ENCODE measurements around the gene MAP3K2. TPM values are rescaled to one million over a fixed set of nuclear protein-coding genes. Genes with fewer than 3 reads are reported as not detected.

The MAP3K2 gene
- total and polyA plus RNA-seq, 4 donors, result 17.7 to 51.0 (median 35.0) TPM

GRCh38 chr2:127400533-127400896, 12.7 kb upstream of the MAP3K2 start:
- 60% methylated on average over 8 of the region's 9 CpGs for WGBS (ENCODE audit: insufficient coverage)
- H3K27ac ChIP-seq (ENCODE audit: low read depth, low read length), result no peak overlapping the region
- no peaks in the 10 kb centered on the region for H3K9me3 ChIP-seq (ENCODE audit: control insufficient read depth, insufficient read depth, low read length)

GRCh38 chr2:127398239-127398590, 10.4 kb upstream of the MAP3K2 start:
- Histone ChIP-seq H3K27ac (ENCODE audit: low read depth, low read length) (no peak overlapping the region), H3K4me1 (ENCODE audit: control insufficient read depth, insufficient read depth, low read length) (peaks cover 18% of the 10 kb centered on the region), H3K36me3 (ENCODE audit: control insufficient read depth, insufficient read depth, low read length) (peaks cover 4% of the 10 kb centered on the region), H3K4me3 (ENCODE audit: low read depth, low read length) (no peak overlapping the region), H3K27me3 (ENCODE audit: control insufficient read depth, insufficient read depth, low read length) (peaks cover 4% of the 10 kb centered on the region), H3K9me3 (ENCODE audit: control insufficient read depth, insufficient read depth, low read length) (no peaks in the 10 kb centered on the region)
- peak in 2 of 6 donors; percentile 42 to 66 for DNase-seq (ENCODE audit: low read depth in 4 of 6, low spot score in 6 of 6)
- 44% methylated on average over 4 of the region's 4 CpGs for WGBS (ENCODE audit: insufficient coverage)

More at GRCh38 chr2:127400533-127400896, 12.7 kb upstream of the MAP3K2 start:
- Histone ChIP-seq H3K36me3 (ENCODE audit: control insufficient read depth, insufficient read depth, low read length) (peaks cover 4% of the 10 kb centered on the region), H3K4me1 (ENCODE audit: control insufficient read depth, insufficient read depth, low read length) (peaks cover 18% of the 10 kb centered on the region), H3K4me3 (ENCODE audit: low read depth, low read length) (no peak overlapping the region), H3K27me3 (ENCODE audit: control insufficient read depth, insufficient read depth, low read length) (peaks cover 6% of the 10 kb centered on the region)
- DNase-seq (ENCODE audit: low read depth in 4 of 6, low spot score in 6 of 6), result no peak

- 81% methylated on average over 7 of the region's 9 CpGs for WGBS (ENCODE audit: insufficient coverage)
Observed at GRCh38 chr2:127397568-127398238, 9.9 kb upstream of the MAP3K2 start.

GRCh38 chr2:127394492-127394891, 6.7 kb upstream of the MAP3K2 start:
- H3K27me3 ChIP-seq (ENCODE audit: control insufficient read depth, insufficient read depth, low read length), result no peaks in the 10 kb centered on the region
- WGBS (ENCODE audit: insufficient coverage), result 18% methylated on average over 3 of the region's 3 CpGs

More at GRCh38 chr2:127397568-127398238, 9.9 kb upstream of the MAP3K2 start:
- H3K4me3 ChIP-seq (ENCODE audit: low read depth, low read length), result no peak overlapping the region
- peaks cover 4% of the 10 kb centered on the region for H3K36me3 ChIP-seq (ENCODE audit: control insufficient read depth, insufficient read depth, low read length)
- no peak for DNase-seq (ENCODE audit: low read depth in 4 of 6, low spot score in 6 of 6)
- no peaks in the 10 kb centered on the region for H3K9me3 ChIP-seq (ENCODE audit: control insufficient read depth, insufficient read depth, low read length)
- H3K4me1 ChIP-seq (ENCODE audit: control insufficient read depth, insufficient read depth, low read length), result peaks cover 18% of the 10 kb centered on the region
- peaks cover 4% of the 10 kb centered on the region for H3K27me3 ChIP-seq (ENCODE audit: control insufficient read depth, insufficient read depth, low read length)
- no peak overlapping the region for H3K27ac ChIP-seq (ENCODE audit: low read depth, low read length)

GRCh38 chr2:127392828-127393578, 5.2 kb upstream of the MAP3K2 start:
- H3K27me3 ChIP-seq (ENCODE audit: control insufficient read depth, insufficient read depth, low read length), result no peaks in the 10 kb centered on the region
- H3K9me3 ChIP-seq (ENCODE audit: control insufficient read depth, insufficient read depth, low read length), result no peaks in the 10 kb centered on the region
- H3K27ac ChIP-seq (ENCODE audit: low read depth, low read length), result no peak overlapping the region
- no peak for DNase-seq (ENCODE audit: low read depth in 4 of 6, low spot score in 6 of 6)
- H3K36me3 ChIP-seq (ENCODE audit: control insufficient read depth, insufficient read depth, low read length), result peaks cover 1% of the 10 kb centered on the region
- H3K4me3 ChIP-seq (ENCODE audit: low read depth, low read length), result no peak overlapping the region
- WGBS (ENCODE audit: insufficient coverage), result 100% methylated on average over 1 of the region's 1 CpG
- peaks cover 9% of the 10 kb centered on the region for H3K4me1 ChIP-seq (ENCODE audit: control insufficient read depth, insufficient read depth, low read length)

More at GRCh38 chr2:127394492-127394891, 6.7 kb upstream of the MAP3K2 start:
- Histone ChIP-seq H3K27ac (ENCODE audit: low read depth, low read length) (peak overlapping the region; percentile 33), H3K4me1 (ENCODE audit: control insufficient read depth, insufficient read depth, low read length) (peaks cover 9% of the 10 kb centered on the region), H3K36me3 (ENCODE audit: control insufficient read depth, insufficient read depth, low read length) (peaks cover 4% of the 10 kb centered on the region), H3K9me3 (ENCODE audit: control insufficient read depth, insufficient read depth, low read length) (no peaks in the 10 kb centered on the region), H3K4me3 (ENCODE audit: low read depth, low read length) (no peak overlapping the region)
- peak in 5 of 6 donors; percentile 51 to 86 (median 66) for DNase-seq (ENCODE audit: low read depth in 4 of 6, low spot score in 6 of 6)

GRCh38 chr2:127392133-127392827, 4.5 kb upstream of the MAP3K2 start:
- H3K36me3 ChIP-seq (ENCODE audit: control insufficient read depth, insufficient read depth, low read length), result no peaks in the 10 kb centered on the region
- WGBS (ENCODE audit: insufficient coverage), result no CpG with 5 or more reads among the region's 2 CpGs

GRCh38 chr2:127389778-127390435, 2.1 kb upstream of the MAP3K2 start:
- DNase-seq (ENCODE audit: low read depth in 4 of 6, low spot score in 6 of 6), result no peak
- 83% methylated on average over 1 of the region's 5 CpGs for WGBS (ENCODE audit: insufficient coverage)
- no peak overlapping the region for H3K4me3 ChIP-seq (ENCODE audit: low read depth, low read length)
- H3K9me3 ChIP-seq (ENCODE audit: control insufficient read depth, insufficient read depth, low read length), result no peaks in the 10 kb centered on the region
- no peak overlapping the region for H3K27ac ChIP-seq (ENCODE audit: low read depth, low read length)
- no peaks in the 10 kb centered on the region for H3K27me3 ChIP-seq (ENCODE audit: control insufficient read depth, insufficient read depth, low read length)
- H3K4me1 ChIP-seq (ENCODE audit: control insufficient read depth, insufficient read depth, low read length), result peaks cover 5% of the 10 kb centered on the region
- H3K36me3 ChIP-seq (ENCODE audit: control insufficient read depth, insufficient read depth, low read length), result no peaks in the 10 kb centered on the region

More at GRCh38 chr2:127392133-127392827, 4.5 kb upstream of the MAP3K2 start:
- DNase-seq (ENCODE audit: low read depth in 4 of 6, low spot score in 6 of 6), result no peak
- Histone ChIP-seq H3K4me1 (ENCODE audit: control insufficient read depth, insufficient read depth, low read length) (peaks cover 5% of the 10 kb centered on the region), H3K27ac (ENCODE audit: low read depth, low read length) (no peak overlapping the region), H3K9me3 (ENCODE audit: control insufficient read depth, insufficient read depth, low read length) (no peaks in the 10 kb centered on the region), H3K27me3 (ENCODE audit: control insufficient read depth, insufficient read depth, low read length) (no peaks in the 10 kb centered on the region), H3K4me3 (ENCODE audit: low read depth, low read length) (no peak overlapping the region)

- Histone ChIP-seq H3K9me3 (ENCODE audit: control insufficient read depth, insufficient read depth, low read length) (no peaks in the 10 kb centered on the region), H3K4me3 (ENCODE audit: low read depth, low read length) (peak overlapping the region; percentile 54), H3K36me3 (ENCODE audit: control insufficient read depth, insufficient read depth, low read length) (peaks cover 2% of the 10 kb centered on the region), H3K4me1 (ENCODE audit: control insufficient read depth, insufficient read depth, low read length) (peaks cover 5% of the 10 kb centered on the region), H3K27me3 (ENCODE audit: control insufficient read depth, insufficient read depth, low read length) (no peaks in the 10 kb centered on the region), H3K27ac (ENCODE audit: low read depth, low read length) (peak overlapping the region; percentile 86)
- 35% methylated on average over 5 of the region's 8 CpGs for WGBS (ENCODE audit: insufficient coverage)
- no peak for DNase-seq (ENCODE audit: low read depth in 4 of 6, low spot score in 6 of 6)
Observed at GRCh38 chr2:127388423-127389164, 819 bp upstream of the MAP3K2 start.

Data from spinal cord (tissue), 10 donors.